Measurements from ENCODE around the gene GFPT2.
A peak's percentile ranks its signal among the peaks of the same experiment; 100 is the strongest.

Gene GFPT2

GRCh38 chr5:180353048-180353979 is at the start of gene GFPT2:
Gene GFPT2 (minus strand): TSS chr5:180353336. CDS start chr5:180353217, 119 bp downstream.
- peak; percentile 82 for DNase-seq

GRCh38 chr5:180402716-180403115 is 49.6 kb upstream of the GFPT2 start:
- no peak for DNase-seq

- no peak for DNase-seq
Measured at GRCh38 chr5:180401229-180401907, 48.2 kb upstream of the GFPT2 start.

GRCh38 chr5:180400416-180400815 is 47.3 kb upstream of the GFPT2 start:
- no peak for DNase-seq

- DNase-seq: no peak
Measured at GRCh38 chr5:180399401-180400215, 46.5 kb upstream of the GFPT2 start.

- no peak for DNase-seq
Measured at GRCh38 chr5:180396926-180397325, 43.8 kb upstream of the GFPT2 start.

GRCh38 chr5:180395540-180396274 is 42.6 kb upstream of the GFPT2 start:
- DNase-seq: no peak

- DNase-seq: no peak
Measured at GRCh38 chr5:180394031-180394636, 41.0 kb upstream of the GFPT2 start.

- DNase-seq: no peak
Measured at GRCh38 chr5:180391276-180391675, 38.1 kb upstream of the GFPT2 start.

GRCh38 chr5:180390441-180391190 is 37.5 kb upstream of the GFPT2 start:
- DNase-seq: no peak

GRCh38 chr5:180389252-180390101 is 36.3 kb upstream of the GFPT2 start:
- no peak for DNase-seq

- no peak for DNase-seq
Measured at GRCh38 chr5:180387798-180388197, 34.7 kb upstream of the GFPT2 start.

GRCh38 chr5:180382926-180383325 is 29.8 kb upstream of the GFPT2 start:
- DNase-seq: no peak

- DNase-seq: no peak
Measured at GRCh38 chr5:180381851-180382480, 28.8 kb upstream of the GFPT2 start.

- DNase-seq: no peak
Measured at GRCh38 chr5:180381428-180381827, 28.3 kb upstream of the GFPT2 start.

- no peak for DNase-seq
Measured at GRCh38 chr5:180380856-180381255, 27.7 kb upstream of the GFPT2 start.

GRCh38 chr5:180380441-180380840 is 27.3 kb upstream of the GFPT2 start:
- DNase-seq: no peak

GRCh38 chr5:180379355-180380070 is 26.4 kb upstream of the GFPT2 start:
- no peak for DNase-seq

Measured in activated CD8-positive, alpha-beta memory T cell treated with anti-CD3 and anti-CD28 coated beads, Interleukin-2, amount 50 U/mL, for 48 hours (primary cell).